GM18507 (cell line): ENCODE measurements around the gene HSDL1.
A peak's percentile ranks its signal among the peaks of the same experiment; 100 is the strongest.

ENCODE experiments used
- DNase-seq: peaks from one replicate; pipeline ENCODE4 v3.0.0; 2011; ENCODE audit warnings: low read depth; ENCODE audit not compliant: insufficient read length; ENCODE audit errors: extremely low spot score
- FAIRE-seq: peaks from 2 replicates; lab custom pipeline; 2011; peaks lifted over from hg19 to GRCh38; lab: Jason Lieb, UNC

HSDL1 gene

DNA sequence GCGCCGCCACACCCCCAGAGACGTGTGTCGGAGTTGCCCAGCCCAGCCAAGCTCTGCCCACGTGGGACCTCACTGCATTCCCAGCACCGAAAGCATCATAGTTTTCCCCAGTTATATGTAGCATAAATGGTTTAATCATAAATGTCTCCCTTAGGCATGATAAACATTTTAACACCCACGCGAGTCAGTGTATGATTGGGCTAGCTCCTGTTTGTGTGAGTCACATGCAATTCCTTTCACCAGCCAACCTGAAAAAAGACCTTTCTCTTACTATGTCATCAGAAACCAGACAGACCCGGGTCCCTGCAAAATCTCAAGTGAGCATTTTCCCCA, 32.7 kb upstream of the HSDL1 start:
- no peak for FAIRE-seq
- DNase-seq: no peak

DNA sequence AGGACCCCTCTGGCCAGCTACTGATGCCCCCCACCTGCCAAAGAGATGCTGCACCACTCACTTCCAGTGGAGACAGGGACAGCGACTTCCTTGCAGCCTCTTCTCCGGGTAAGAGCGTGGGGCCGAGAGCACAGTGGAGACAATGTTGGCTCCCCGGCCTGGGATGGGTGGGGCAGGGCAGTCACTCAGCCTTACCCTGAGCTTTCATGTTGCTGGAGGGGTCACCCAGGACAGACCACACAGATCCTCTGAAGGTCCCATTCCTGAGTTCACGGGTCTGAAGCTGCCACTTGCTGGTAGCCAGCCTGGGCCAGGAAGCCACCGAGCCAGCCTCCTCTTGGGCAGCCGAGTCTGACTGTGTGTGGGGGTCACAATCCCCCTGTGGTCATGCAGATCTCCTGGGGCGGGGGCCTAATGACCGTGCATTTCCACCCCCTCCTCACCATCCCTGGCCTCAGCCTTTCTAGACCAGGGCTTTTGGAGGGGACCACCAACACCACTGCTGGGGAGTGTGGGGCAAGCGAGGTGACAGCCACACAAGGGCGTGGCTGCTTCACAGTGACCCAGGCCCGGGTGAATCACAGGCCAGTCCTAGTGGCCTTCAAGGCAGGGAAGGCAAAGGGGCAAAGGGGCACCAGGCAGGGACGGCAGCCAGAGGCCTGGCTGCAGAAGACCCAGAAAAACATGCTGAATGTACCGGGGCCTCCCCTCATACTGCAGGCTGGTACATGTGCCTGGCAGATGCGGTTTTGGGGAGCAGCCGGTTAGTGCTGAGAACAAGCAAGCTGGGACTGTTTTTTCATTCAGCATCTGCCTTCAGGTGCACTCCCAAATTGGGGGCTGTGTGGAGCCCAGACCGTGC, 31.4 kb upstream of the HSDL1 start:
- FAIRE-seq: no peak
- no peak for DNase-seq

DNA sequence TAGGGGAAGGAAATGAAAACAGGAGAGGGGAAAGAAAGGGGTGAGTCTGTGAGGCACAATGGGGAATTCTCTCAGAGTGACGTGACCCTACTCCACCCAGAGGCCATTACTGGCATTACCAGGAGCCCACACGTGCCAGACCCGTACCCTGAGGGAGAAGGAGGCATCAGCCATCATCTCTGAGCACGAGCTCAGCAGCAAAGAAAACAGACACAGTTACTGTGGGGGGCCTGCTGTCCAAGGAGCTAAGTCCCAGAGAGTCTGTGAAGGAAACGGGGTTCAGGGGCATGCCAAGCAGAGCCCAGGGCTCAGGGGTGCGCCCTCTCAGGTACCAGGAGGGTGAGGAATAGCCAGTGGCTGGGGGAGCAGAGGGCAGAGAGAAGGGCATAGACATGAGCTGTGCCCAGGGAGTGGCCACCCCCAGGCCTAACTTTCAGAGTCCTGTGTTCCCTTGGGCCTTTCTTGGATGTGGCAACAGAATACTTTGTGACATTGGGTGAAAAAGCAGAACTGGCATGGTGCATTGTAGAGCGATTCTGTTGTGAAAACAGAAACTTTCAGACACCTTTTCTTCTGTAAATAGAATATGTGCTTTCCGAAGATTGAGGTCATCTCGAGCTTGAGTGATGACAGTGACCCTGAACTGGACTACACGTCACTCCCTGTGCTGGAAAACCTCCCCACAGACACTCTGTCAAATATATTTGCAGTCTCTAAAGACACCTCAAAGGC, 30.5 kb upstream of the HSDL1 start:
- peak; percentile 65 for DNase-seq
- FAIRE-seq: peak; percentile 78

DNA sequence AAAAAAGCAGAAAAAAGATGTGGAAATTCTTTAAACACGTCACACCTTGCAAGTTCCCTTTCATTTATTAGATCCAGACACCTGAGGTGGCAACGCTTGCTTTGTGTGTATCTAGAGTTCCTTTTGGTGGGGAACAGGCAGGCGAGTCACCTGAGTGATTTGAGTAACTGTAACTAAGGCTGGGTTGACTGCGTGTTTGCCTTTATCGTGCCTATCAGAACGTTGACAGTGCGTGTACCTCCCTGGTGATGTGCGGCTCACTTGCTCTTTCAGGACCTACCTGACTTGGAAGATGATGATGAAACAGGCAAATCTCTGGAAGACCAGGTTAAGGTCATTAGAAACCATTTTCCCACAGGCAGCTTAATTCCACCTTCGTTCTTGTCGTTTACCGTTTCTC, 29.4 kb upstream of the HSDL1 start:
- DNase-seq (no peak), FAIRE-seq (no peak)

DNA sequence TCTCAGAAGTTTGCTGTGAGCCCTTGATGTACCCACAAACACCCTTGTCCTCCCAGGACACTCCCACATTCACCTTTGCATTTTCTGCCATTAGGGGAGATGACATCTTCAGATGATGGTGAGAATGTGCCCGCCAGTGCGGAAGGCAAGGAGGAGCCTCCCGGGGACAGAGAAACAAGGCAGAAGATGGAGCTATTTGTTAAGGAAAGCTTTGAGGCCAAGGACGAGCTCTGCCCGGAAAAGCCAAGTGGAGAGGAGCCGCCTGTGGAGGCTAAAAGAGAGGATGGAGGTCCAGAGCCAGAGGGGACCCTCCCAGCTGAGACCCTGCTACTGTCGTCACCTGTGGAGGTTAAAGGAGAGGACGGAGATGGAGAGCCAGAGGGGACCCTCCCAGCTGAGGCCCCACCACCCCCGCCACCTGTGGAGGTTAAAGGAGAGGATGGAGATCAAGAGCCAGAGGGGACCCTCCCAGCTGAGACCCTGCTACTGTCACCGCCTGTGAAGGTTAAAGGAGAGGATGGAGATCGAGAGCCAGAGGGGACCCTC, 24.9 kb upstream of the HSDL1 start:
- DNase-seq: no peak
- FAIRE-seq: no peak

DNA sequence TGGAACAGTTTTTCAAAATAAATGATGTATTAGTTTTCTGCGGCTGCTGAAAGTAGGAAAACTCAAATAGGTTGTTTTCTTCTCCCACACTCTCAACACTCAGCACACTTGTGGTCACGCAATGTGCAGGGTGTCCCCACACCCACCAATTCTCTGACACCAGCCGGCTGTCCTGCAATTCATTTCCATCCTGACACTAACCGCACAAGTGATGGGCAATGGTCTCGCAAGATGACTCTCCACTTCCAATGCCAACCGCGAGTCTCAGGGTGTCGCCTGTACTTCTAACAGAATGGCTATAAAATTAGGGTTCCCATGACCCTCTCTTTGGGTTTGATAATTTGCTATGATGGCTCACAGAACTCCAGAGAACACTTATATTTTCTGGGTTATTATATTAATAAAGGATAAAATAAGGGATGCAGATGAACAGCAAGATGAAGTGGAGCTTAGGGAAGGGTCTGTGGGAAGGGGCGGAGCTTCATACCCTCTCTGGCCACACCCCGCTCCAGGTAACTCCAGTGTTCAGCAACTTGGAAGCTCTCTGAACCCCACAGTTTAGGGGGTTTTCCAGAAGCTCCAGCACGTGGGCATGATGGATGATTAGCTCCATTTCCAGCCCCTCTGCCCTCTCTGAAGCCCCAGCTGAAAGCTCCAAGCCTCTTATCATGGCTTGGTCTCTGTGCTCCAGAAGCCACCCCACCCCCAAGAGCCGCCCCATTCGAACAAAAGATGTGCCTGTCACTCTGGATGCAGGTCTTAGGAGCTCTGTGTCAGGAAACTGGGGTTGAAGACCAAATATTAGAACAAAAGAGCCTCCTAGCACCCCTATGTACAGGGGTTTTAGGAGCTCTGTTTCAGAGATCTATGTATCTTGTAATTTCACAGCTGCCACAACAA, 22.1 kb upstream of the HSDL1 start:
- DNase-seq (no peak), FAIRE-seq (no peak)

DNA sequence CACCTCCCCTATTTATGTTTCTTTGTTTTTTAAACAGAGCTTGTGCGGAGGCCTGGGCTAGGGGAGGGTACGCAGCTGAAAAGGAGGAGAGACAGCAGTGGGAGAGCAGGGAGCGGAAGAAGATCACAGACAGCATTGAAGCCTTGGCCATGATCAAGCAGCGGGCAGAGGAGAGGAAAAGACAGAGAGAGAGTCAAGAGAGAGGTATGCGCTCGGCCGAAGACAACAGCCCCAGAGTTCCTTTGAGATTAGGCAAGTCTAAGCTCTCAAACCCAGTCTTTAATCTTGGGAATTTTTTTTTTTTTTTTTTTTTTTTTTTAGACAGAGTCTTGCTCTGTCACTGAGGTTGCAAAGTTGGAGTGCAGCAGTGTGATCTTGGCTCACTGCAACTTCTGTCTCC, 20.8 kb upstream of the HSDL1 start:
- no peak for DNase-seq
- FAIRE-seq: no peak

DNA sequence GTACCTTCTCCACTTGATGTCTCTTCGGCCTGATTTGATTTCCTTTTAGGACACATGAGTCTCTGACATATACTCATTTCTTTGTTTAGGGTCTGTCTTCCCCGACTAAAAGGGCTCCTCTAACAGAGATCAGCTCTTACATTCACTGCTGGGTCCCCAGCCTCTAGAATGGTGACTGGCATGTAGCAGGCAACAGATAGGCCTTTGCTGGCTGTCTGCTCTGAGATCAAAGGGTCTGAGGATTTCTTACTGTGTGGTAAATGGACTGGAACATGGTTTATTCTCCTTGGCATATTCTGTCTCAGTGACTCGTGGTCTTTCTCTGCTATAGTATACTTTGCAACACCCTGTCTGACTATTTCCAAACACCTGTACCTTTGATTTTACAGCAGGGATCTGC, 16.8 kb upstream of the HSDL1 start:
- DNase-seq: no peak
- FAIRE-seq: no peak

DNA sequence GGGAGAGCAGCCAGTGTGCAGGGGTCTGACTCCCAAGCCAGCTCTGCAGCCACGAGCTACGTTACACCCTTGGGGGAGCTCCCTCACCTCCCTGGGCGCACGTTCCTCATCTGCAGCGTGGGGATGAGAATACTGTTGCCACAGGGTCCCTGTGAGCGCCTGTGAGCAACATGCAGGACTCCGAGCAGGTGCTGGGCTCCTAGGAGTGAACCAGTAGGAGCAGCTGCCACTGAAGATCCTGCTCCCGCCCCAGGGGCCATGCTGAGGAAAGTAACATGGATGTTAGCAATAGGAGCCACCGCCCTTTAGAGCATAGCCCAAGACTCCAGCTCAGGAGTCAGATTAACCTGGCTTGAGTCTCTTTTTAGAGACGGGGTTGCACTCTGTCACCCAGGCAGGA, 16.1 kb upstream of the HSDL1 start:
- FAIRE-seq (no peak), DNase-seq (no peak)

DNA sequence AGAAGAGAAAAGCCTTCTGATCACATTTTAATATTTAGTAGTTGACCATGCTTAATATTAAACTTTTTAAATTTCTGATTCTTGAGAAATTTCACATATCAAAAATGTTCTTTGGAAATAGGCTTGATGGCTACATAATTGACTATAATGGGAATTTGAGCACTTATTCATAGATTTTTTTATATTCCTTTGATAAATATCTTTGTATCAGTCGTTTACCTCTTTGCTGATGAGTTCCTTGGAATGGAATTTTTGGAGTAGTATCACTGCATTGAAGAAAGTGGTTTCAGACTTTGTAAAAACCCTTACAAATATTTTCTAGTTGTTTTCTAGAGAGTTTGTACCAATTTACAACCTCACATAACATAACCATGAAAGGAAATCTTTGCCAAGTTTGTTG, 14.8 kb upstream of the HSDL1 start:
- DNase-seq (no peak), FAIRE-seq (no peak)

DNA sequence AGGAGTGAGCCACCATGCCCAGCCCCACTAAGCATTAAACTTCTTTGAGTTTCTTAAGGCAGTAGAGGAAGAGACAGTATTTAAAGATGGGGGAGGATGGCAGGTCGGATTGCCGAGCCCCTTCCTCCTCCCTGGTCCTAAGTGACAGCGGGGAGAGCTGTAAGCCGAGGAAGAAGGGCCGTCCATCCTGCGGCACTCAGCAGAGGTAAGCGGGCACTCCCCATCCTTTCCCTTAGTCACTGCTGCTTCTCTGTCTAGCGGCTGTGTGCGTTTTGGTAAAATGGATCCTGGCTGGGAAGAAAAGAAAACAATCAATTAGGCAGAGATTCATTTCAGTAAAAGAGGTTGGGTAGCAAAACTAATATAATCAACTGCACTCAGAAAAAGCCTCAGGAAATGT, 14.0 kb upstream of the HSDL1 start:
- FAIRE-seq: no peak
- DNase-seq: no peak

DNA sequence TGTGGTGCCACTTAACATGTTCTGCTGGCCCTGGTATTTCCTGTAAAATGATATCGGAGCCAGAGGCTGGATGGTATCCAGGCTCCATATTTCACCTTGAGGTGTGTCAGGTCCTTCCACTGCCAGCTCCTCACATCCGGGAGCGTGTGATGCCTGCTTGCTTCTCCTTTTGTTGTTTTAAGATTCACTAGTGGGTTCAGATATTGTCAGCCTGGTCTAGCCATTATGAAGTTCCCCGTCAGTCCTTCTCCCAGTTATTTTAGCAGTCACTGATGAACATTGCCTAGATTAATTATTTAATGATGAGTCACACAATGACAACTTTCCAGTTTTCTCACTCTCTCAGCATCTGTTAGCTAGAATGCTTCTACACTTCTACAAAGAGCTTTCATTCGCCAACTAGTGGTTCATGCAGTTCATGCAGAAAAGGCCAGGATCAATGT, 11.4 kb upstream of the HSDL1 start:
- FAIRE-seq: no peak

DNA sequence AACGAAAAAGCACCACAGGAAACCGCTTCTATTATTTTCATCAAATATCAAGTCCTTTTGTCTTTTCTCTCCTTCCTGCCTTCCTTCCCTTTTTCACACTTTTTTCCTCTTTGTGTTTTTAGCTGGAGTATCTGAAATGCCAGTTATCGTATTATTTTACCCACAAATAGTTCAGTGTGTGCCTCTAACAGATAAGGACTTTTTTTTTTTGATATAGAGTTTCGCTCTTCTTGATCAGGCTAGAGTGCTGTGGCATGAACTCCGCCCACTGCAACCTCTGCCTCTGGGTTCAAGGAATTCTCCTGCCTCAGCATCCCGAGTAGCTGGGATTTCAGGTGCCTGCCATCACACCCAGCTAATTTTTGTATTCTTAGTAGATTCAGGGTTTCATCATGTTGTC, 10.8 kb upstream of the HSDL1 start:
- FAIRE-seq (no peak), DNase-seq (no peak)

More for the DNA sequence above, 11.4 kb upstream of the HSDL1 start:
- DNase-seq: no peak

DNA sequence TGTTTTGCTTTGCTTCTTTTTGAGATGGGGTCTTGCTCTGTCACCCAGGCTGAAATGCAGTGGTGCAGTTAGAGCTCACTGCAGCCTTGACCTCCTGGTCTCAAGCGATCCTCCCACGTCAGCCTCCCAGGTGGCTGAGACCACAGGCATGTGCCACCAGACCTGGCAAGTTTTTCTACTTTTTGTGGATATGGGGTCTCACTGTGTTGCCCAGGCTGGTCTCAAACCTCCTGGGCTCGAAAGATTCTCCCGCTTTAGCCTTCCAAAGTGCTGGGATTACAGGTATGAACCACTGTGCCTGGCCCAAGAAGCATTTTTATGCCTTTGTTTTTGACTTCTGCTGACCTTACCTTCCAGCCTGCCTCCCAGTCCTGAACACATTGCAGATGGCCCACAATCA, 10.2 kb upstream of the HSDL1 start:
- DNase-seq (no peak), FAIRE-seq (no peak)

DNA sequence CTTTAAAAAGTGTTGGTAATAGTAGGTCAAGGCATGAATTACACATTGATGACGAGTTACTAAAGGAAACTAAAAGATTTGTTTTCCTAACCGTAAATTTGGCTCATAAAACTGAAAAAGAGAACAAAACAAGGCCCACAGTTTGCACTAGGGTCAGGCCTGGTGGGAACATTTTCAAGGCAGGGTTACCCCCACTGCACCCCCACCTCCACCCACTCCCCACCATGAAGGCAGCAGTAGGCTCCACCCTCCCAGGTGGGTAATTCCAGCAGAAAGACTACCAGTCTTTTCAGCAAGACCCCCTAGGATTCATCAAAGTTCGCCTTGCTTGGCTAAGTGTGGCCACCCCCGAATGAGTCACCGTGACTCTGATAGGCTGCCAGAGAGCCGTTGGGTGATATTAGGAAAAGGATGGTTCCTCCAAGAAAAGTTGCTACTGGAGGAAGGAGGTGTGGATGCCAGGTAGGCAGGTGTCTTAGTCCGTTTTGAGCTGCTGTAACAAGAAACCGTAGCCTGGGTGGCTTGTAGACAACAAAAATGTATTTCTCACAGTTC, 8.8 kb upstream of the HSDL1 start:
- FAIRE-seq (no peak), DNase-seq (no peak)

DNA sequence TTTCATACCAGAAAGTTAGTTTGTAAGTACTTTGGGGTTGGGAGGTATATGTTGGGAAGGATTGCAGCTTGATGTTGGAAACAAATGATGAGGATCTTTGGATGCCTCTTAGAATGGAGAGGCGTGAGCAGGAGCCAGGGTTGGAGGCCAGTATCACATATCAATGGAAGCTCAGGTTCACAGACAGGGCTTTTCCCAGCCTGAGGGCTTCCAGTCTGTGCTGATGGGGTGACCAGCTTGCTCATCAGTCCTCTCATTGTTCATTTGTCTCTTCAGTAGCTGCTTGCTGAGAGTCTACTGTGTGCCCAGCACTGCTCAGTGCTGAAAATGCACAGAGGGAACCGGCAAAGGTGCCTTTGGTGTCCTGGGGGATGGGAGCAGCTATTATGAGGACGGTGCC, 5.9 kb upstream of the HSDL1 start:
- FAIRE-seq: no peak

DNA sequence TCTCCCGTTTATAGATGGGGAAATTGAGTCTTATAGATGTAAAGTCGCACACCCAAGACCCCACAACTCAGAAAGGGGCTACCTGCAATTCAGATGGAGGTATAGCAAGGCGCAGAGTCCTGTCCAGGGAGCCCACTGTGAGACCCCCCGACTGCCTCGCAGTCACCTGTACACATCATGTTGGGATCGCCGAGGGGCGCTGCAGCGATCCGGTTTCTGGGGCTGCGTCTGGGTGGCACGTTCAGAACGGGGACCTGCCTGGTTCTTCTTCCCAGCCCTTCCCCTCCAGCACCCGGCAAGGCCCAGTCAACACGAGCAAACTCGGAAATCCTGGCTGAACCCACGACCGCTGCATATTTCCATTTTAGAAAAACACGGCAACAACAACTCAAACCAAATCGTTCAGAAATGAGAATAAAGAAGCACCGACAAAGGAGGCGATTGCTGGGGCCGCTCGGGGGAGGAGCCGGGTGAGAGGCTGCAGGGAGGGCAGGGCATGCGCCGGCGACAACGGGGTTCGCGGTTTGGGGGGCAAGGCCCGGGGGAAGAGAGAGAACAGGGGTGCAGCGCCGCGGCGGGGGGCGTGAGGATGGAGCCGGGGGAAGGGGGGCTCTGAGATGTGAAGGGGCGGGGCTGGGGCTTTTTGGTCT, 643 bp downstream of the HSDL1 start:
- DNase-seq: peak; percentile 17
- peak; percentile 18 for FAIRE-seq

More for the DNA sequence above, 5.9 kb upstream of the HSDL1 start:
- no peak for DNase-seq

DNA sequence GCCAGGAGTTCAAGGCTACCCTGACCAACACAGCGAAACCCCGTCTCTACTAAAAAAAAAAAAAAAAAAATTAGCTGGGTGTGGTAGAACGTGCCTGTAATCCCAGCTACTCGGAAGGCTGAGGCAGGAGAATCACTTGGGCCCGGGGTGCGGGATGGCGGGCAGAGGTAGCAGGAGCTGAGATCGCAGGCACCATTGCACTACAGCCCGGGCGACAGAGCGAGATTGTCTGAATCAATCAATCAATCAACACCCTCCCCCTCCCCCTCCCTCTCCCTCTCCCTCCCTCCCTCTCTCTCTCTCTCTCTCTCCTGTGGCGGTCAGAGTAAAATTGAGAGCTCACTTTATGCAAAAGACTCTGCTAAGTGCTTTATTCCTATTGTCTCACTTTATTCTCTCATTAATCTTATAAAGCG, 1.2 kb downstream of the HSDL1 start:
- FAIRE-seq (no peak), DNase-seq (no peak)

DNA sequence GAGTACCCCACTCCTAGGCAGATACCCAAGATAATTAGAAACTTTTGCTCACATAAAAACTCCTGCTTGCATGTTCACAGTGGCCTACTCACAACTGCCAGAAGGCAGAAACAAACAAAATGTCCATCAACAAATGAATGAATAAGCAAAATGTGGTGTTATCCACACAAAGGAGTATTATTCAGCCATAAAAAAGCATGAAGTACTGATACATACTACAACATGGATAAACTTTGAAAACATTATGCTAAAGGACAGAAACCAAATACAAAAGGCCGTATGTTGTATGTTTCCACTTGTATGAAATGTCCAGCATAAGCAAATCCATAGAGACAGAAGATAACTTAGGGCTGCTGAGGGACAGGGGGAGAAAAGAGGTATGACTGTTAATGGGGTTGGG, 1.9 kb downstream of the HSDL1 start:
- FAIRE-seq (no peak), DNase-seq (no peak)
